Heart left ventricle (tissue), 13 donors: Measurements from ENCODE around the gene TESMIN.

ENCODE experiments used
- POLR2A ChIP-seq, 2 donors: fragments of 450-650 bp; IDR thresholded peaks; one replicate each; pipeline ENCODE4 v1.6.1; 2017; ENCODE audit warnings: antibody characterized with exemption in 2 of 2, mild to moderate bottlenecking in 2 of 2, moderate library complexity in 2 of 2
- TF ChIP-seq, protein P1 (sequence below), 12 donors: fragments of 200-600 bp; sonication (generic) in 4 of 12; IDR thresholded peaks; one replicate each; pipeline versions ENCODE4 v1.5.0 to v1.8.0; 2018 to 2022; ENCODE audit warnings: antibody characterized with exemption in 12 of 12, mild to moderate bottlenecking in 5 of 12
- donor health status: ischemic (EF 13 %, LVEDD 7.1; RV severe dilation, severe dysfunction).
- donor health status: DM: no; HTN: yes; CAD: no.
- donor health status: DM: no; HTN: no; CAD: no.
- donor health status: ischemic (EF 25% LVEDD 6.9; RV normal size, moderate dysfunction).
- donor health status: ischemic (EF 25% LVEDD 5.7; RV mildly dilated, moderate dysfunction).
- donor health status: ischemic (EF 35%, LVEDD 5.7; RV mildly dilated, moderate dysfunction).
- donor health status: nonischemic (EF 11% LVEDD 7.7; RV severe dilation, severe dysfunction).
- donor health status: DM: yes; HTN: yes; CAD: no.
- donor health status: PGD.
- donor health status: ischemic (EF 29% LVEDD 5.4; RV normal size, mild dysfunction).
- donor health status: nonischemic (EF 23%, LVEDD 6.1; RV moderate dilation, normal function).

DNA sequence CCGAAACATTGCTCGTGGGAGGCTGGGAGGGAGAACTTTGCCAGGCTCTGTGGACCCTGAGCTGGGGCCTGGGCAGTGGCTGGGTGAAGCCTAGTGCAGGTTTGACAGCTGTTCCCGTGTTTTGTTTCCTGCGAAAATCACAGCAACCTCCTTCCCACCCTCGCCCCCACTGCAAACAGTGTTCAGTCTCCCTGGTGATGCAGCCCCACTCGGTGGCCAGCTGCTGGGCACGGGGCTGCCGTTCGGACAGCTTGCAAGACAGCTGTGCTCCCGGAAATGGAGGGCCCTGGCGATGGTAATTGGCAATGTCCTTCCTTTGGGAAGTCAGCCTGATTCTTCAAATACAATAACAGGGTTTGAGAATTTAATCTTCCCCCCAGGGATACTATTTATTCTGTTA, 77.3 kb downstream of the TESMIN start:
- TF ChIP-seq, protein P1, sequence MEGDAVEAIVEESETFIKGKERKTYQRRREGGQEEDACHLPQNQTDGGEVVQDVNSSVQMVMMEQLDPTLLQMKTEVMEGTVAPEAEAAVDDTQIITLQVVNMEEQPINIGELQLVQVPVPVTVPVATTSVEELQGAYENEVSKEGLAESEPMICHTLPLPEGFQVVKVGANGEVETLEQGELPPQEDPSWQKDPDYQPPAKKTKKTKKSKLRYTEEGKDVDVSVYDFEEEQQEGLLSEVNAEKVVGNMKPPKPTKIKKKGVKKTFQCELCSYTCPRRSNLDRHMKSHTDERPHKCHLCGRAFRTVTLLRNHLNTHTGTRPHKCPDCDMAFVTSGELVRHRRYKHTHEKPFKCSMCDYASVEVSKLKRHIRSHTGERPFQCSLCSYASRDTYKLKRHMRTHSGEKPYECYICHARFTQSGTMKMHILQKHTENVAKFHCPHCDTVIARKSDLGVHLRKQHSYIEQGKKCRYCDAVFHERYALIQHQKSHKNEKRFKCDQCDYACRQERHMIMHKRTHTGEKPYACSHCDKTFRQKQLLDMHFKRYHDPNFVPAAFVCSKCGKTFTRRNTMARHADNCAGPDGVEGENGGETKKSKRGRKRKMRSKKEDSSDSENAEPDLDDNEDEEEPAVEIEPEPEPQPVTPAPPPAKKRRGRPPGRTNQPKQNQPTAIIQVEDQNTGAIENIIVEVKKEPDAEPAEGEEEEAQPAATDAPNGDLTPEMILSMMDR (IDR thresholded peaks at IDR 0.05): no peak
- no peak for TF ChIP-seq POLR2A (IDR thresholded peaks at IDR 0.05)
